ENCODE data around the gene MAP2K2. TPM values are rescaled to one million over a fixed set of nuclear protein-coding genes. Genes with fewer than 3 reads are reported as not detected.

MAP2K2 gene
- total RNA-seq, 1 experiment from 2014 or later: 151 TPM

GRCh38 chr19:4057931-4058692 lies 65.8 kb downstream of the MAP2K2 start:
- peaks cover 40% of the 10 kb centered on the region for H3K4me1 ChIP-seq (ENCODE audit: control insufficient read depth, insufficient read depth, low read length)
- in situ Hi-C loops (cut with HindIII; ENCODE audit: low pct_unique_long_range_greater_than_20kb, low sequenced_read_pairs) (no loop called here), intact Hi-C loops (cut with micrococcal nuclease; ENCODE audit: unreplicated experiment) (no loop called here)
- no peaks in the 10 kb centered on the region for H3K27me3 ChIP-seq (ENCODE audit: control insufficient read depth, insufficient read depth, low read length)
- TF ChIP-seq SIN3A (IDR thresholded peaks at IDR 0.05; ENCODE audit: borderline replicate concordance, insufficient read depth, low read depth, low read length): no peak
- H3K36me3 ChIP-seq (ENCODE audit: control insufficient read depth, insufficient read depth, low read length): no peaks in the 10 kb centered on the region
- no TSS peak for BruUV-seq (replicated peaks)
- CTCF ChIA-PET: interaction anchor here (0.5 kb wide), 1 partner anchor 31 kb away, joined by 7 read pairs; no protein-coding TSS in a partner anchor
- peak overlapping the region; percentile 77; the same call in 1 of the 2 replicates for H3K27ac ChIP-seq (ENCODE audit: low read length)
- no peaks in the 10 kb centered on the region for H3K9me3 ChIP-seq (ENCODE audit: control insufficient read depth, insufficient read depth, low read depth, low read length)
- POLR2A ChIA-PET: interaction anchor here (0.6 kb wide), 3 partner anchors 13 to 1438 kb away, joined by 3 to 7 read pairs (median 6); no protein-coding TSS in a partner anchor
- ATAC-seq (peak; percentile 59), DNase-seq (ENCODE audit: low read depth, low spot score) (no peak)
- no peak overlapping the region for H3K4me3 ChIP-seq (ENCODE audit: low read depth in 2 of 2, low read length in 2 of 2)

- Histone ChIP-seq H3K27ac (ENCODE audit: low read length) (no peak overlapping the region), H3K4me1 (ENCODE audit: control insufficient read depth, insufficient read depth, low read length) (peaks cover 34% of the 10 kb centered on the region), H3K9me3 (ENCODE audit: control insufficient read depth, insufficient read depth, low read depth, low read length) (no peaks in the 10 kb centered on the region), H3K4me3 (ENCODE audit: low read depth in 2 of 2, low read length in 2 of 2) (no peak overlapping the region), H3K27me3 (ENCODE audit: control insufficient read depth, insufficient read depth, low read length) (no peaks in the 10 kb centered on the region), H3K36me3 (ENCODE audit: control insufficient read depth, insufficient read depth, low read length) (no peaks in the 10 kb centered on the region)
- POLR2A ChIA-PET: no interaction called here
- ATAC-seq (no peak), DNase-seq (ENCODE audit: low read depth, low spot score) (no peak)
- in situ Hi-C loops (cut with HindIII; ENCODE audit: low pct_unique_long_range_greater_than_20kb, low sequenced_read_pairs): no loop called here
- BruUV-seq (replicated peaks): no TSS peak
- intact Hi-C loops (cut with micrococcal nuclease; ENCODE audit: unreplicated experiment): no loop called here
- TF ChIP-seq REST (IDR thresholded peaks at IDR 0.05; ENCODE audit: insufficient read depth in 1 of 2, low read depth in 2 of 2, low read length in 1 of 2) (no peak), TCF7L2 (IDR thresholded peaks at IDR 0.05; ENCODE audit: low read depth, low read length) (no peak), SIN3A (IDR thresholded peaks at IDR 0.05; ENCODE audit: borderline replicate concordance, insufficient read depth, low read depth, low read length) (no peak), CTCF (IDR thresholded peaks at IDR 0.05) (no peak), POLR2AphosphoS5 (IDR thresholded peaks at IDR 0.05; ENCODE audit: low read depth, low read length) (no peak)
- CTCF ChIA-PET: no interaction called here
Measured at GRCh38 chr19:4055209-4055552, 68.7 kb downstream of the MAP2K2 start.
